T-helper 9 cell (primary cell): ENCODE results near the gene NIM1K.
"Not testable (repeated sequence)": the region's sequence is repeated elsewhere in the genome, so short reads cannot be mapped to it uniquely, and the experiment has no call there.

ENCODE experiments used
- DNase-seq: peaks from one replicate; pipeline ENCODE4 v3.0.0-alpha.2; 2020

NIM1K gene

GRCh38 chr5:43231977-43232376 is 40.0 kb downstream of the NIM1K start:
- DNase-seq = no peak

- DNase-seq = no peak
Measured at GRCh38 chr5:43232943-43233833, 41.2 kb downstream of the NIM1K start.

GRCh38 chr5:43233946-43234345 is 41.9 kb downstream of the NIM1K start:
- DNase-seq = no peak

GRCh38 chr5:43236653-43237355 is 44.8 kb downstream of the NIM1K start:
- DNase-seq = no peak

GRCh38 chr5:43242196-43242595 is 50.2 kb downstream of the NIM1K start:
- DNase-seq = no peak

GRCh38 chr5:43243270-43243669 is 51.2 kb downstream of the NIM1K start:
- DNase-seq = no peak

GRCh38 chr5:43244823-43245565 is 53.0 kb downstream of the NIM1K start:
- DNase-seq = no peak

GRCh38 chr5:43245724-43246385 is 53.8 kb downstream of the NIM1K start:
- DNase-seq = no peak

GRCh38 chr5:43251754-43252153 is 59.7 kb downstream of the NIM1K start:
- no peak for DNase-seq

- no peak for DNase-seq
Measured at GRCh38 chr5:43255704-43256103, 63.7 kb downstream of the NIM1K start.

- no peak for DNase-seq
Measured at GRCh38 chr5:43256261-43256966, 64.4 kb downstream of the NIM1K start.

- DNase-seq = no peak
Measured at GRCh38 chr5:43258116-43258515, 66.1 kb downstream of the NIM1K start.

GRCh38 chr5:43262269-43262668 is 70.2 kb downstream of the NIM1K start:
- DNase-seq = not testable (repeated sequence)

GRCh38 chr5:43268188-43268820 is 76.3 kb downstream of the NIM1K start:
- no peak for DNase-seq

- DNase-seq = no peak
Measured at GRCh38 chr5:43270645-43271044, 78.6 kb downstream of the NIM1K start.

- no peak for DNase-seq
Measured at GRCh38 chr5:43273552-43273951, 81.5 kb downstream of the NIM1K start.

GRCh38 chr5:43274435-43275114 is 82.5 kb downstream of the NIM1K start:
- DNase-seq = no peak

- no peak for DNase-seq
Measured at GRCh38 chr5:43275391-43275790, 83.4 kb downstream of the NIM1K start.

GRCh38 chr5:43279548-43280274 is 87.7 kb downstream of the NIM1K start:
- DNase-seq = no peak
